ENCODE measurements around the gene CERS1.

DNA sequence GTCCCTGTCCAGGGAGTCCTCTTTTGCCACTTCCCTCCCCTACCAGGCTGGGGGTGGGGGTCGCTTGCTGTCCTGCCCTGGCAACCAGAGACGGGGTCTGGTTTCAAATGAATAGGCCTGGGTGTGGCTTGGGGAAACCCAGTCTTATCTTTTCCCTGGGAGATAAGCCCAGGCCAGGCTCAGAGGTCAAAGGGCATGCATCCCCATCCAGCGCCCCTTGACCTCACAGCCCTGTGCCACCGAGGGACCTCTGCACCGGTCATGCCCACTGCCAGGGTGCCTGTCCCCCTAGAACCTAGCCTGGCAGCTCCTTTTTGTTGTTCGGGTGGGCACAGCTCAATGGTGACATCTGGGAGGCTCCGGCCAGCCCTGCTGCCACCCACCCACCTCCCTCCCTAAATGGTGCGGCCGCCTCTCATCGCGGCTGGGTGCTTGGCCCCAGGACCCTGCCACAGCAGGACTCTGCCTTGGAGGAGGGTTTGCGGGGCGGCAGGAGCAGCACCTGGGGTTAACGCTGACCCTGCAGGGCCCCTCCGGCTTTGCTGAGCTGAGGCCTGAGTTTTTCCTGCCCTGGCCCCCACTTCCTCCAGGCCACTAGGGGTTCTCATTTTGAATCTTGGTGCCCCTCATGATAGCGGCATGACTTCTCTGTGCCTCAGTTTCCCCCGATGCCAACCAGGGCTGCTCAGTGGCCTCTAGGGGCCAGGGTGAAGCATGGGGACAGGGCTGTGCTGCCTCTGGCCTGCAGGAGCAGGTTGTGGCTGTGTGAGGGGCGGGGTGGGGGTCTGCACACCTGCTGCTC lies 2.9 kb upstream of the CERS1 start:
- no peak for TF ChIP-seq CTCF (IDR thresholded peaks at IDR 0.05; ENCODE audit: borderline replicate concordance, extremely low read depth, low read length, poor library complexity, severe bottlenecking)
- no peak for TF ChIP-seq EZH2 (IDR thresholded peaks at IDR 0.05; ENCODE audit: borderline replicate concordance, low read depth, low read length, severe bottlenecking)

Measured in DND-41 (cell line).